ENCODE results near the gene SDSL.

SDSL gene

GRCh38 chr12:113463746-113464451, 41.7 kb downstream of the SDSL start (continued):
- no peak for TF ChIP-seq ZNF23 (tag by site-specific recombination; IDR thresholded peaks at IDR 0.05; ENCODE audit: borderline replicate concordance)

DNA sequence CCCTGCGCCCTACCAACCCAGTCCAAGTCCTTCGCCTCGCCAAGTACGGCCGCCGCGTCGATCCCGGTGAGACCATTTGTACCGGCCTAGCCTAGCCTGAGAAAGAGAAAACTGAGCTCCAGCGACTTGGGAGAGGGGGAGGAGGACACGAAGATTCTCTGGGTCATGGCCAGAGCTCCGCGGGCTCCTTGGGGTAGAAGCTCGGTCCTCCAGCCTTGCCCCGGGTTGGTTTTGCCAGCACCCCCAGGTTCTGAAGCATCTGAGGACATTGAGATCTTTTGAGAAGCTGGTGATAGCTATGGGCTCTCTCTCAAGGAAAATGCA, 42.2 kb downstream of the SDSL start:
- POLR2A ChIA-PET = no interaction called here
- Histone ChIP-seq H3K36me3 (ENCODE audit: control insufficient read depth in 2 of 2, insufficient read depth in 1 of 2, low read length in 2 of 2) (no peaks in the 10 kb centered on the region), H3K4me1 (ENCODE audit: control insufficient read depth, insufficient read depth, low read length) (no peaks in the 10 kb centered on the region), H3K9me3 (ENCODE audit: control insufficient read depth, insufficient read depth, low read depth, low read length) (no peaks in the 10 kb centered on the region), H3K4me3 (ENCODE audit: low read depth, low read length) (no peak overlapping the region), H3K27ac (ENCODE audit: extremely low read depth, low read depth, low read length) (no peak overlapping the region)
- TF ChIP-seq ZNF266 (tag by site-specific recombination; IDR thresholded peaks at IDR 0.05; ENCODE audit: low read depth) (no peak), ZNF37A (tag by site-specific recombination; IDR thresholded peaks at IDR 0.05) (no peak), ZNF610 (tag by site-specific recombination; IDR thresholded peaks at IDR 0.05; ENCODE audit: borderline replicate concordance) (no peak), ZNF473 (tag by site-specific recombination; IDR thresholded peaks at IDR 0.05) (no peak), ZNF677 (tag by site-specific recombination; IDR thresholded peaks at IDR 0.05) (no peak), ZNF248 (tag by site-specific recombination; IDR thresholded peaks at IDR 0.05) (no peak), ZNF544 (tag by site-specific recombination; IDR thresholded peaks at IDR 0.05) (no peak), HOXD13 (CRISPR knock-in tag; IDR thresholded peaks at IDR 0.05; ENCODE audit: borderline replicate concordance) (no peak), ZEB2 (tag by site-specific recombination; IDR thresholded peaks at IDR 0.05) (no peak)
- TF ChIP-seq, protein P1, sequence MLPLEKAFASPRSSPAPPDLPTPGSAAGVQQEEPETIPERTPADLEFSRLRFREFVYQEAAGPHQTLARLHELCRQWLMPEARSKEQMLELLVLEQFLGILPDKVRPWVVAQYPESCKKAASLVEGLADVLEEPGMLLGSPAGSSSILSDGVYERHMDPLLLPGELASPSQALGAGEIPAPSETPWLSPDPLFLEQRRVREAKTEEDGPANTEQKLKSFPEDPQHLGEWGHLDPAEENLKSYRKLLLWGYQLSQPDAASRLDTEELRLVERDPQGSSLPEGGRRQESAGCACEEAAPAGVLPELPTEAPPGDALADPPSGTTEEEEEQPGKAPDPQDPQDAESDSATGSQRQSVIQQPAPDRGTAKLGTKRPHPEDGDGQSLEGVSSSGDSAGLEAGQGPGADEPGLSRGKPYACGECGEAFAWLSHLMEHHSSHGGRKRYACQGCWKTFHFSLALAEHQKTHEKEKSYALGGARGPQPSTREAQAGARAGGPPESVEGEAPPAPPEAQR (tag by site-specific recombination; IDR thresholded peaks at IDR 0.05) = no peak
- TF ChIP-seq, protein P2, sequence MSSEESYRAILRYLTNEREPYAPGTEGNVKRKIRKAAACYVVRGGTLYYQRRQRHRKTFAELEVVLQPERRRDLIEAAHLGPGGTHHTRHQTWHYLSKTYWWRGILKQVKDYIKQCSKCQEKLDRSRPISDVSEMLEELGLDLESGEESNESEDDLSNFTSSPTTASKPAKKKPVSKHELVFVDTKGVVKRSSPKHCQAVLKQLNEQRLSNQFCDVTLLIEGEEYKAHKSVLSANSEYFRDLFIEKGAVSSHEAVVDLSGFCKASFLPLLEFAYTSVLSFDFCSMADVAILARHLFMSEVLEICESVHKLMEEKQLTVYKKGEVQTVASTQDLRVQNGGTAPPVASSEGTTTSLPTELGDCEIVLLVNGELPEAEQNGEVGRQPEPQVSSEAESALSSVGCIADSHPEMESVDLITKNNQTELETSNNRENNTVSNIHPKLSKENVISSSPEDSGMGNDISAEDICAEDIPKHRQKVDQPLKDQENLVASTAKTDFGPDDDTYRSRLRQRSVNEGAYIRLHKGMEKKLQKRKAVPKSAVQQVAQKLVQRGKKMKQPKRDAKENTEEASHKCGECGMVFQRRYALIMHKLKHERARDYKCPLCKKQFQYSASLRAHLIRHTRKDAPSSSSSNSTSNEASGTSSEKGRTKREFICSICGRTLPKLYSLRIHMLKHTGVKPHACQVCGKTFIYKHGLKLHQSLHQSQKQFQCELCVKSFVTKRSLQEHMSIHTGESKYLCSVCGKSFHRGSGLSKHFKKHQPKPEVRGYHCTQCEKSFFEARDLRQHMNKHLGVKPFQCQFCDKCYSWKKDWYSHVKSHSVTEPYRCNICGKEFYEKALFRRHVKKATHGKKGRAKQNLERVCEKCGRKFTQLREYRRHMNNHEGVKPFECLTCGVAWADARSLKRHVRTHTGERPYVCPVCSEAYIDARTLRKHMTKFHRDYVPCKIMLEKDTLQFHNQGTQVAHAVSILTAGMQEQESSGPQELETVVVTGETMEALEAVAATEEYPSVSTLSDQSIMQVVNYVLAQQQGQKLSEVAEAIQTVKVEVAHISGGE (tag by site-specific recombination; conservative IDR thresholded peaks at IDR 0.05; ENCODE audit: low read depth) = no peak
- CTCF ChIA-PET = interaction anchor here (0.5 to 0.9 kb wide), 4 partner anchors 9 to 491 kb away, joined by 3 to 5 read pairs (median 3); no protein-coding TSS in a partner anchor

DNA sequence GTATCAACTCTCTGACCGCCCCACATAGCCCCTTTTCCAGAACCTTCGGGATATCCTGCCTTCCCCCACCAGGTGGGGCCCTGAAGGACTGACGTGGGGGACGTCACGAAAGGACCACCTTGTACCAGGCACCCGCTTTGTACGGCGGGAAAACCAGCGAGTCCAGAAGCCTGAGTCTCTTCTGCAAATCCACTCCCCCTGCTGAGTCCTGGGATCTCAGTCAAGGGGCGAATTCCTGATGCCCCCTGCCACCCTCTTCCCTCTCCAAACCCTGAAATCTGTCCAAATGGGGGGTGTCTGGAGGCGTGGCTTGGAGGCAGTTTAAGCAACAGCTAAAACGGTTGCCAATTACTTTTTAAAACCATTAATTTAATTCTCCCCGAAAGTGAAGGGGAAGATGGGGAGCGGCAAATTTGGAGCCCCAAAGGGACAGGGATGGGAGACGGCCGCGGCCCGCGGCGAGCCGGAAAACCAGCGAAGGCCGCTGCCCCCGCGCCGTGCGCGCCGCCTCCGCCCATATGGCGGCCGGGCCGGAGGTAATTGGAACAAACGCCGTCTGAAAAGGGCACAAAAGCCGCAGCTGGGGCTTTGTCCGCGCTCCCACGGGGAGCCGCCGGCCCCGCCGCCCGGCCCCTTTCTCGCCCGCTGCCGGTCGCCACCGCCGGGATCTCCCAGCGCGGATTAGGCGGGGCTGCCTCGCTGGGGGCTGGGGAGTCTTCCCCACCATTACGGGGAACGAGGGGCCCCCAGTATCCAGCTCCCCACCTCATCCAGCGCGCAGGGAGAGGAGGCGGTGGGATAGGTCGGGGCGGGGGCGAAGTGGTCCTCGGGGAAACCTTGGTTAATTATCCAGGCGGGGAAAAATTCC, 42.9 kb downstream of the SDSL start:
- ChIA-PET CTCF (interaction anchor here (0.6 to 0.9 kb wide), 4 partner anchors 9 to 1750 kb away, joined by 3 to 5 read pairs (median 3); no protein-coding TSS in a partner anchor), POLR2A (no interaction called here)
- H3K36me3 ChIP-seq (ENCODE audit: control insufficient read depth in 2 of 2, insufficient read depth in 1 of 2, low read length in 2 of 2) = no peaks in the 10 kb centered on the region
- no peak overlapping the region for H3K27ac ChIP-seq (ENCODE audit: extremely low read depth, low read depth, low read length)
- no peaks in the 10 kb centered on the region for H3K9me3 ChIP-seq (ENCODE audit: control insufficient read depth, insufficient read depth, low read depth, low read length)
- no peak overlapping the region; the same call in 1 of the 2 replicates for H3K4me3 ChIP-seq (ENCODE audit: low read depth, low read length)
- no peaks in the 10 kb centered on the region for H3K4me1 ChIP-seq (ENCODE audit: control insufficient read depth, insufficient read depth, low read length)
- TF ChIP-seq ZNF335 (tag by site-specific recombination; conservative IDR thresholded peaks at IDR 0.05) (0 out of 2 replicates have a peak, but pooled peaks have one; percentile 33), ZNF155 (tag by site-specific recombination; IDR thresholded peaks at IDR 0.05) (no peak)

All from HEK293 (cell line).